CD4-positive, alpha-beta T cell treated with Interleukin-17A for 1 hour (primary cell): Measurements from ENCODE around the gene CCDC107.

Experiments used
- DNase-seq: peaks from one replicate; pipeline ENCODE4 v3.0.0-alpha.2; 2020

CCDC107 gene

GRCh38 chr9:35686222-35687203 lies 28.4 kb downstream of the CCDC107 start:
- no peak for DNase-seq

DNA sequence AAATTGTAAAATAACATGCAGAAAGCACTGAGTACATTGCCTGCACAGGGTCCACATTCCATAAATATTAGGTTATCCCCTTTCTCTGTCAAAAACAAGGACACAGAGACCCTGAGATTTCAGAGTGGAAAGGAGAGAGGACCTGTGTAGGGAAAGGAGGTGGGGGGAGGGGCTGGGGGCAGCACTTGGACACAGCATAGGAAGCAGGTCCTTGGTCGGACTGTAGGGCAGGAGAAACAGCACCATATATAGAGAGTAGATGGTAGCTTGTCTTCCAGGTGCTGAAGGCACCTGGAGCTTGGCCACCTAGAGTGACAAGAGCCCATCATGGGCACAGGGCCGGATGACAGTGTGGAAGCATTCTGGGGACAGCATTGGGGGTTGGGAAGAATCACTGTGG lies 29.2 kb downstream of the CCDC107 start:
- DNase-seq, result no peak

DNA sequence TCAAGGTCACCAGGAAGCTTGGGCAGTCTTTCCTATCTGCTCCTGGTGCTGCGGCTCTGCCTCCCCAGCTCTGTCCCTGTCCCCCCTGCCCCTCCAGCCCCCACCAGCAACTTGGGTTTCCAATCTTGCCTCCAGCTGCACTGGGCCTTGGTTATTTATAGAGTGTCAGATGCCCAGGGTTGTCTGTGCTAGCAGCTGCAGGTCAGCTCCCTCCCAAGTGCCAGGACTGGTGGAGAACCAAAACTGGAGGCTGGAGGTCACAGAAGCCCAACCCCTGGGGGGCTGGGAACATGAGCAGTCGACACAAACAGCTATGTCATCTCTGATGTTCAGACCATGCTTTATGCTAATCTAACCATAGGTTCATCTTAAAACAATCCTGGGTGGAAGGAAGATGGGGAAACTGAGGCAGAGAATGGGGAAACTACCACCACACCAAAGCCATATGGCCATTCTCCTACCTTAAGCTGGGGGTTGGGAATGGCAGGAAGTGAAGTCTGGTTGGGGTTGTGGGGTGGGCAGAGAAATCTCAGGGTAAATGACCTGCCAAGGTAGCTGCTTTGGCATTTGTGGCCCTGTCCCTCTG lies 30.0 kb downstream of the CCDC107 start:
- no peak for DNase-seq

- DNase-seq, result no peak
Observed at GRCh38 chr9:35688558-35689541, 30.8 kb downstream of the CCDC107 start.

DNA sequence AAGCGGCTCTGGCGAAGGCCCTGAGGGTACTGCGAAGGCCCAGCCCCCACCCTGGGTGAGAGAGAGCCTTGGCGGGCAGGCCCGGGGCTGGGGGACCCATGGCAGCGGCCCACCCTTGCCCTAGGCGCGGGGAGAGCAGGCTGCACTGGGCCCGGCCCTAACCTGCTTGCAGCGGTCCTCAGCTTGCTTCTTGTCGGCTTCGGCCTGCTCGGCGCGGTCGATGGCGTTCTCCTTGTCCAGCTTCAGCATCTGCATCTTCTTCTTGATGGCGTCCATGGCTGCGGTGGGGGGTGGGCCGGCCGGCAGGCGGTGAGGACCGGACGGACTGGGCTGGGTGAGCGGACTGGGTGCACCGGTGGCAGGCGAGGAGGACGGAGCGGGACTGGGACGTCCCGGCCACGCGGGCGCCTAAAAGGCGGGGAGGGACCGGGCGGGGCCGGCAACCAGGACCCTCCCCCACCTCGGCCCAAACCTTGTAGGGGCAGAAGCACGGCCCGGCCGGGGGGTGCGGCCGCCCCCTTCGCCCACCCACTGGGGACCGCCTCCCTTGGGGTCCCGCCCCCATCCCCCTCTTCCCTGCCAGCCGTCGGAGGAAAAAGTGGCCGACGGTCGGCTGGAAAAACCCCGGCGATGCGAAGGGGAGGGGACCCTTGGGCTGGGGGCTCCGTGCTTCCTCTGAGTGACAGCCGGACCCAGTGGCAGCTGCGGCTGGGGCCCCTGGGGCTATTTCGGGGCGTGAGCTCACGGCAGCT lies 31.6 kb downstream of the CCDC107 start, which contains the start of gene TPM2:
Gene TPM2, minus strand, starts transcription at position 384 of the 752 bp plus-strand sequence. Its CDS starts 108 bp downstream, at position 276.
- no peak for DNase-seq

GRCh38 chr9:35690294-35690613 lies 32.2 kb downstream of the CCDC107 start:
- DNase-seq, result no peak

- peak; percentile 35 for DNase-seq
Observed at GRCh38 chr9:35690614-35691333, 32.7 kb downstream of the CCDC107 start.

- no peak for DNase-seq
Observed at GRCh38 chr9:35691334-35691650, 33.2 kb downstream of the CCDC107 start.

DNA sequence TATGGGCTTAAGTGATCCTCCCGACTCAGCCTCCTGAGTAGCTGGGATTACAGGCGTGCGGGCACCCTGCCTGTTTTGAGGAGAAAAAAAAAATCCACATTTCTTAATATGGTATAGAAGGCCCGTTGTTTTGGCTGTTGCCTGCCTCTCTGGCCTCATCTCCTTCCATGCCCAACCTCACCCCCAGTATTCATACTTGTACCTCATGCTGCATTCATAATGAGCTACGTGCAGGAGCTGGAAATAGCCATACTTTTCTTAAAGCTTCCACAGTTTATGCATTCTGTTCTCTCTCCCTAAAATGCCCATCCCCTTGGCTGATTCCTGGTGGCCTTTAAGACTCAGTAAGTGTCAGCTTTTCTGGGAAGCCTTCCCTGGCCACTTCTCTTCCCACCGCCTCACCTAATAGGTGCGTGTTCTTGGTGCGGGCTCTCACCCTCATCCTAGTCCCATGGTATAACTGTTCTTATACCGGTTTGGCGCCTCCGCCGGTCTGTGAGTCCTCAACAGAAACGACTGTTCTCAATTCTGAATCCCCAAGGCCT lies 33.7 kb downstream of the CCDC107 start:
- no peak for DNase-seq

GRCh38 chr9:35695943-35696401 lies 37.9 kb downstream of the CCDC107 start:
- no peak for DNase-seq

DNA sequence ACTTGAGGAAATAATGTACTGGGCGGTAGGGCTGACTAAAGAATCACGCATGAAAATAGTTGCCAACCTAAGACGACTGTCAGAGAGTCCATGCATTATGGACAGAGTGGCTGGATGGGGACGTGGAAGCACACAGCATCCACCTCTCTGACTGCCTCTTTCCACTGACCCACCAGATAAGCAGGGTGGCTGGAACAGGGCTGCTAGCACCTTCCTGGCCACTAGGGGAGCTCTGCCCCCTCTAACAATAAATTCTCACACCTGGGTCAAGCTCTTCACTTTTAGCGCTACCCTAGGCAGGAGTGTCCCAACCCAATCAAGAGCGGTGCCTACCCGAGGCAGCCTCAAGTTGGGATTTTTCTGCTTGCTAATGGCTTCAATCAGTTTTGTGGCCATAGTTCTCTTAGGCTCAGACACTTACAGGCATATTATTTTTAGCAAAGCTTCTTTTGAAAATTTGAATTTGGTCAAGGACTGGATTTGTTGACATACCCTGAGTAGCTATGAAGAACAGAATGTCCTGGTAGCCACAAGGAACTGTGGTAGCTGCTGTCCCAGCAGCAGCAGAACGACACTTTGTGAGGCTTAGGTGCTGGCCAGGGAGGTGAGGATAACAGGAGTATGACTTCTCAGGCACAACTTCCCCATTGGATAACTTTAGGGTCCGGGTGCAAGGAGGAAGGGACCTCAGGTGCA lies 38.6 kb downstream of the CCDC107 start:
- DNase-seq, result peak; percentile 71

- no peak for DNase-seq
Observed at GRCh38 chr9:35697486-35697885, 39.4 kb downstream of the CCDC107 start.

DNA sequence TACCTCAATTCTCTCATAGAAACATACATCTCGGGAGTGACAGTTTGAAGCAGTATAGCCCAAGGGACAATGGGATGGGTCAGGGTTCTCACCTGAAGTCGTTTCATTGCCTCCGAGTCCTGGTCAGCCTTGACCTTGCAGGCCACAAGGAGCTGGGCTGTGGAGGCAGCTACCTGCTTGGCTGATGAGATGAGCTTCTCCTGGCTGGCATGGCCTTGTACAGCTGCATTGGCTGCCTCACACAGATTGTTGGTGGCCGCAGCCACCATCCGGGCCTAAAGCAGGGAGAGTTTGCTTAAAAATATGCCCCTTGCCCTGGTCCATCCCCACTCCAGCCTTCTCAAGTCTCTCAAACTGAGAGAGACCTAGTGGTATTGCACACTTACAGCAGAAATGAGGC lies 40.1 kb downstream of the CCDC107 start:
- no peak for DNase-seq

DNA sequence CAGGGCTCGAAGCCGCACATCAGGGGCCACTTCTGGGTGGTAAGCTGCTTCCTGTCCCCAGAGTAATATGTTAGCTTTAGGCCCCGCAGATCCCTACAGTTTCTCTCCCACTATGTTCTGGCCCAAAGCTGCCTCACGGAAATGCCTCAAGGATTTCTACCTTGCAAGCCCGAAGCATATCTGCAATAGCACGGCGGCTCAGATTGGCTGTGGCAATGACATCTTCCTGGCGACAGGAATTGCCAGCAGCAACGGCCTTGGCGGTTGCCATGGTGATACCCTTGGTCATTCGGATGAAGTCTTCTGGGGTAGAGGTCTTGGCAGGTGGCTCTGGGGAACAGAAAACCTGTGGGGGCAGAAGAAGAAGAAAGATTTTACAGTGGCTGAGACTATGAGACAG lies 41.9 kb downstream of the CCDC107 start:
- no peak for DNase-seq

GRCh38 chr9:35700942-35701341 lies 42.9 kb downstream of the CCDC107 start:
- no peak for DNase-seq

GRCh38 chr9:35702696-35703095 lies 44.6 kb downstream of the CCDC107 start:
- DNase-seq, result no peak

DNA sequence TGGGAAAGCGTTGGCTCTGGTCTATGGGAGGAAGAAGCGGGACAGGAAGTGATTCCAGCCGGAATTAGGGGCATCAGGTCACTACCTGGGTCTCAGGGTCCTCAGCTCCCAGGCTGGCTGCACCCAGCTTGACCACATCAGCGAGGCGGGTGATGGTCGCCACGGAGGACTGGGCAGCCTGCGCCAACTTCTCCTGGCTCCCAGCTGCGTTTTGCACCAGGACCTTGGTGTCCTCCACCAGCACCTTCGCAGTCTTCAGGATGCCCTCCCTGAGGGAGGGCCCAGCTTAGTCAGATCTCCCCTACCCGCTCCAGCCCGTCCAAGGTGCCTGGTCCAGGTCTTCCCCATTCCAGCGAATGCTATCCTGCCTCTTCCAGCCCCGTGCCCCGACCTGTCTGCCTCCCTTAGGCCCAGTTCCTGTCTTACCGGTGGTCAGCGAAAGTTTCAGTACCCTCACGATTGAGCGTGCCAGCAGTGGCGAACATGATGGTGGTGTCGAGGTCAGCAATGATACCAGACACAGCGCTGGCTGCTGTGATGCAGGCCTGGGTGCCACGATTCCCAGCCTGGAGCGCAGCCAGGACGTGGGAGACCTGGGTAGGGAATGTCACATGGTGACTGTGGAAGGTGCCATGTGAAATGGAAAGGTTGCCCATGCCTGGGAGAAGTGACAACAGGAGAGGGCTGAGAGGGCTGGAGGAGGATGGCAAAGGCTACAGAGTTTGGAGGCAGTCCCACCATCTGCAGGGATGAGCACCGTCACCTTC lies 46.0 kb downstream of the CCDC107 start:
- DNase-seq, result no peak

DNA sequence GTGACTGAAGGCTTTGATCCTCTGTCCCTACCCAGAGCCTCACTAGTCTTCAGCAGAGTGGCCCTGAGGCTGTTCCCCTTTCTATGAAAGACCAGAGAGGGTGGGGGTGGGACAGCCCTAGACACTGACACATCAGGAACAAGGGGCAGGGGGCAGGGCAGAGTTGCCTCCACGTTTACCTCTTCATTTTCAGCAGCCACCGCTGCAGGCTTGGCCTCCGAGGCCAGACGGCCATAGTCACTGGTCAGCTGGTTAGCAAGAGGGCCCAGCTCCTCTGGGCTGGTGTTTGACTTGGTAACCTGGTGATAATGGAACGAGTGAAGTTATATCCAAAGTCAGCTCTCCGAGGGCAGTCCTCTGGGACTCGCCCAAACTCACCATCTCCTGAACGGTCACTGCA lies 47.3 kb downstream of the CCDC107 start:
- DNase-seq, result no peak

GRCh38 chr9:35705836-35706430 lies 47.8 kb downstream of the CCDC107 start:
- DNase-seq, result no peak

- no peak for DNase-seq
Observed at GRCh38 chr9:35706951-35707350, 48.9 kb downstream of the CCDC107 start.
